HG02840 (cell line): Measurements from ENCODE around the gene PPA1.
"Not testable (repeated sequence)": the region's sequence is repeated elsewhere in the genome, so short reads cannot be mapped to it uniquely, and the experiment has no call there.

ENCODE experiments used
- ATAC-seq: cut with Tn5 transposase; IDR thresholded peaks from one replicate; pipeline ENCODE4 v1.9.1; 2021; ENCODE audit warnings: mild to moderate bottlenecking, moderate library complexity, moderate number of reproducible peaks; ENCODE audit not compliant: unreplicated experiment, low FRiP score

PPA1 gene

DNA sequence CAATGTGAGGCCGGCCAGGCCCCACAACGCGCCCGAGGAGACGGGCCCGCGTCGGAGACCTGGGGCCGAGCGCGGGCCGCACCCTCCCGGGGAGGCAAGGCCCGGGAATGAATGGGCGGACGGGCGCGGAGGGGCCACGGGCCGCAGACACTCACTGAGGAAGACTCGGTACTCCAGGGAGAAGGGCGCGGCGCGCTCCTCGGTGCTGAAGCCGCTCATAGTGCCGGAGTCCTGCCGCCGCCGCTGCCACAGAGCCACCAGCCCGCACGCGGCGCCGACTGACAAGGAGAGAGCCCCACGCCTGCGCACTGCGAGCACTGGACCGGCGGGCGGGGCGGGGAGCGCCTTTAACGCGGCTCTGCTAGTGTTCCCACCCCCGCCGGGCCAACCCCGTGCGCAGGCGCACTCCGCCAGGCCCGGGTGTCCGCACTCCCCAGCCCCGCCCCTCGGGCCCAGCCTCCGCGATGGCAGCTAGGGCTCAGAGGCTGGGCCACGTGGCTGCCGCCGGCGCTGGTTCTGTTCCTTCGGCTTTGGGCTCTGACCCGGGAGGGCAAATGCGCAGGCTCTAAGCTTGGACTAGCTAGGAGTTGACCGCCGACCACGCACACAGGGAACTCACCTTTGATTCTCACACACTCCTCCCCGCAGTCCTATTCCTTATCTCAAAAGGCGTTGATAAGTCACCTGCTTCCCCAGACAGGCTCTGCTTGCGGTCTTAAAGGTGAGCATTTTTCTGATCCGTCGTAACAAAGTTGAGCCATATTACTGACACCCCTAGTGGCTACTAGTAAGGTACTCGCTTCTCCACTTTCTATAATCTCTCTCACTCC is at the start of gene PPA1:
TSS of gene PPA1 (minus strand) at position 321 of the 830 bp plus-strand sequence. CDS start at position 219, 102 bp downstream.
- peak; percentile 80 for ATAC-seq

DNA sequence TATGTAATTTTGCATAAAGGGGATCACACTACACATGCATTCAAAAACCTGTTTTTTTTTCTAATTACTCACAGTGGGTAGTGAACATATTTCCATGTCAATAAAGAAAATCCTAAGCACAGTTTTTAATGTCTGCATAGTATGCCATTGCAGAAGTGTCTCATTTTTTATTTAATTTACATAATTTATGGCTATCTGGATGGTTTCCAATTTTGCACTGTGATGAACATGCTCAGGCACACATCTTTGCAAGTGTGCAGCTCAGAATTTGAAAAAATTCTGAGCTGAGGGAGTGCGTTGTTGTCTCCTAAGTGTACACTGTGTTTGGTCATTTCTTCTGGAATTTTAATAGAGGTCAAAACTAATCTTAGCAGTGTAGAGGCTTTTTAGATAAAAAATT is 48.4 kb upstream of the PPA1 start:
- ATAC-seq: no peak

DNA sequence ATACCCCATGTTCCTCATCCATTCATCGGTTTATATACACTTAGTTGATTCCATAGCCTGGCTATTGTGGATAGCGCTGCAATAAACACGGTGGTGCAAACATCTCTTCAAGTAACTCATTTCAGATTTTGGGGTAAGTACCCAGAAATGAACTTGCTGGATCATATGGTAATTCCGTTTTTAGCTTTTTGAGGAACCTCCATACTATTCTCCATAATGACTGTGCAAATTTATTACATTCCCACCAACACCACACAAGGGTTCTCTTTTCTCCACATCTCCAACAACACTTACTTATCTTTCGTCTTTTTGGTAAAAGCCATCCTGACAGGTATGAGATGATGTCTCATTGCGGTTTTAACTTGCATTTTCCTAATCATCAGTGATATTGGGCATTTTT is 46.9 kb upstream of the PPA1 start:
- no peak for ATAC-seq

DNA sequence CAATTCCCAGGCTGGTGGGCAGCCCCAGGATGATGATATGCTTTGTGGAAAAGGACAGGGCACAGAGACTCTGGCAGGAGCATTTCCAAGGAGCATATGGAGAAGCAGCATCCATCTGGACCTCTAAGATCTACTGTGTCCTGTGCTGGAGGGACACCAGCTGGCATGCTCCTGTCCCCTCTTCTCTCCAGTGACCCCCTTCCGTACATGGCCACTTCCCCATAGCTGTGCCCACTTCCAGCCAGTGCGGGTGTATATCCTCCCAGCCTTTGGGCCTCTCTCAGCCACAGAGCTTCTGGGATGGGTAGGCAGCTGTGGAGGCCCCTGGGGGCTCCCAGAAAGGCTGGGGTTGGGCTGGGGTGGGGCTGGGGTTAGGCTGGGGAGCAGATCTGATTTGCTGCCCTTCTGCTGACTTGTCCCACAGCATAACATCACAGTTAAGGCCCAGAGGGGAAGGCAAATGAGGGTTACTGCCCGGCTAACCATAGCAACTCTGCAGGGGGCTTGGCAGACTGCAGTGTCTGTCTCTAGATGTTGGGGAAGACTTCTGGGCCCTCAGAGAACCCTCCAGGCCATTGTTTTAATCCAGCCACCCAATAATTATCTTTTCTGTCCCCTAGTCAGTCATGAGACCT is 44.3 kb upstream of the PPA1 start:
- ATAC-seq: no peak

DNA sequence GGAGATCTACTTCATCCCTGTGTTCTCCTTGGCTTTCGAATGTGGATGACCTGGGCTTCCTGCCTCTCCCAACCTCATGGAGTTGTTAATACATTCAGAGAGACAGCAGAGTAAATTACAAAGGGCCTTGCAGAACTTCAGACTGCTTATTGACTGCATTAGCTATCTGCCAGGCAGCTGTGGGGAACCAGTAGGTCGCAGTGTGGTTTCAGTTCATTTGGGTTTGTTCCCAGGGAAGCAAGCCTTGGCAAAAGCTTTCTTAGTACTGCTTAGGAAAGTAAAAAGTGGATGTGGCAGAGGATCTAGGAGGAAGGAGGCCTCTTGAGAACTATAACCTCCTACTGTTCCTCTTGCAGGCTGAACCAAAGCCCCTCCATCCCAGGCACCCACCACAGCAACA is 41.4 kb upstream of the PPA1 start:
- ATAC-seq: no peak

DNA sequence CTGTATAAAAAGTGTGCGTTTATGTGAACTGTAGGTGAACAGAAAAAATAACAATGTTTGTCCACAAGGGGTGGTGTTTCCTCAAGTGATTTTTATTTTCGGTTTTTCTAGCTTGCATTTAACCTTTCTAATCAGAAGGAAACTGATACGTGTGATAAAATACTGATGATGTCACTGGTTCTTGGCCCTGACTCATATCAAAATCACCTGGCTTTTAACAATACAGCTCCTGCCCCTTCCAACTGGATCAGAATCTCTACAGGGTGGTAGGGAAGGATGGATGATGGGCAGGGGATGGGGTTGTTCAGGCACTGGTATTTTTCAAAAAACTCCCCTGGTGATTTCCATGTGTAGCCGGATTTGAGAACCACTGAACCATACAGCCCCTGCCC is 39.7 kb upstream of the PPA1 start:
- ATAC-seq: no peak

DNA sequence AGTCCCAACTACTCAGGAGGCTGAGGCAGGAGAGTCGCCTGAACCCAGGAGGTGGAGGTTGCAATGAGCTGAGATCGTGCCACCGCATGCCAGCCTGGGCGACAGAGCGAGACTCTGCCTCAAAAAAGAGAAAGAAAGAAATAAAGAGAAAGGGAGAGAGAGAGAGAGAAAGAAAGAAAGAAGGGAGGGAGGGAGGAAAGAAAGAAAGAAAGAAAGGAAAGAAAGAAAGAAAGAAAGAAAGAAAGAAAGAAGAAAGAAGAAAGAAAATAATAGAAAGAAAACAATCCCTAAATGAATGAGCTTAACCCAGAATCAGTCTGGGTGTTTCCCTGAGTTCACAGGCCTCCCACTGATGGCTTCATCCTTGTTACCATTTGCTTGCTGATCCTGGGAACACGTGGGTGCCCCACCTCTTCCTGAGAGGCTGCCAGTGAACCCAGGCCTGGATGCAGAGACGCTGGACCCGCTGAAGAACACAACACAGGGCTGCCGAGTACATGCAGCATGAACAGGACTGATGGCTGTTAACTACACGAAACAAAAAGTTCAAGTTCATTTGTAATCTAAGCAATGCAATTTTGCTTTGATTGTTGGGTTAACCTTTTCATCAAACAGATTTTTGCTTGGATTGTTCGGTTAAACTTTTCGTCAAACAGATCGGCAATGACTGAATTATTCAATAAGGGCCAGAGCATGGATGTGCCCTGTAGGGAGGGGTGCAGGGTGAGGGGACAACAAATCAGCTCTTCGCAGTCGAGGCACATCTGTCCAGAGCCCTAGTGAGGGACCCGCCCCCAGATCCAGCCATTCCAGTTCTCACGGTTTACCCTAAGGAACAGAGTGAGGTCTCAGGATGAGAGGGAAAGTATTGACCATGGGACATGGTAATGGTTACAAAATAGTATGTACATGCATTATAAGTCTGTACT is 39.0 kb upstream of the PPA1 start:
- ATAC-seq: no peak

DNA sequence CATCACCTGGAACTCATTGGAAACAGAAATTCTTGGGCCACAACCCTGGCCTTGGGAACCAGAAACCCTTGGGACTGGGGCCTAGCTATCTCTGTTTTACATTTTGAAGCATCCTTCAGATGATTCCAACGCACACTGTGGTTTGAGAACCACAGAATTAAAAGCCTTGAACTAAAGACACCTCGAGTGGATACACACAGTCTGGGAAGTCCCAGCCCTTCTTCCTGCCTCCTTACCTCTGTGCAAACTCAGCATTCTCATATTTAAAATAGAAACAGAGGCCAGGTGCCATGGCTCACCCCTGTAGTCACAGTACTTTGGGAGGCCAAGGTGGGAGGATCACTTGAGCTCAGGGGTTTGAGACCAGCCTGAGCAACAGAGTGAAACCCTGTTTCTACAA is 37.7 kb upstream of the PPA1 start:
- ATAC-seq: no peak

DNA sequence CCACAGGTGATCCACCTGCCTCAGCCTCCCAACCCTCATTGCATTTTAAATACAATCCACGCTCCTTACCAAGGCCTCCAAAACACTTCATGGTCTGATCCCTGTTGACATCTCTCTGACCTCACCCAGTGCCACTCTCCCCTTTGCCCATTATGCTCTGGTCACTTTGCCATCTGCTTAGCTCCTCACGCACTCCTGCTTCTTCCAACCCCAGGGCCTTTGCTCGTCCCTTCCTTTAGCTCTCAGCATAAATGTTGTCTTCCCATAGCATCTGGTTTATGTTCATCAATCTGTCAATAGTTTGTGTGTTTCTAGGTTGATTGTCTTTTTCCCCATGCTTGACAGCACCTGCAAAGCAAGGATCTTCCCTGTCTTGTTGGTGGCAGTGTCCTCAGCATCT is 36.5 kb upstream of the PPA1 start:
- ATAC-seq: no peak

DNA sequence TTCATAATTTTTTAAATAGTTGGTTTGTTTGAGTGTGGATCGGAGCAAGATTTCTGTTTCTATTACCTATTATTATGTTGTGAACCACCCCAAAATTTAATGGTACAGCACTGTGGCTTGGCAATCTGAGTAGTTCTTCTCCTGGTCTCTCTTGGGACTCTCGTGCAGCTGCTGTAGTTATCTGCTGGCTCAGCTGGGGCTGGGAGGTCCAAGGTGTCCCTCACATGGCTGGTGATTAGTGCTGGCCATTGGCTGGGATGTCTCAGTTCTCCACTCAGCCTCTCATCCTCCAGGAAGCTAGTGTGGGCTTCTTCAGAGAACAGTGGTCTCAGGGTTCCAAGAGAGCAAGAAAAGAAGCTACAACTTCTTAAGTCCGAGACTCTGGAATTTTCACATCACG is 35.1 kb upstream of the PPA1 start:
- no peak for ATAC-seq

DNA sequence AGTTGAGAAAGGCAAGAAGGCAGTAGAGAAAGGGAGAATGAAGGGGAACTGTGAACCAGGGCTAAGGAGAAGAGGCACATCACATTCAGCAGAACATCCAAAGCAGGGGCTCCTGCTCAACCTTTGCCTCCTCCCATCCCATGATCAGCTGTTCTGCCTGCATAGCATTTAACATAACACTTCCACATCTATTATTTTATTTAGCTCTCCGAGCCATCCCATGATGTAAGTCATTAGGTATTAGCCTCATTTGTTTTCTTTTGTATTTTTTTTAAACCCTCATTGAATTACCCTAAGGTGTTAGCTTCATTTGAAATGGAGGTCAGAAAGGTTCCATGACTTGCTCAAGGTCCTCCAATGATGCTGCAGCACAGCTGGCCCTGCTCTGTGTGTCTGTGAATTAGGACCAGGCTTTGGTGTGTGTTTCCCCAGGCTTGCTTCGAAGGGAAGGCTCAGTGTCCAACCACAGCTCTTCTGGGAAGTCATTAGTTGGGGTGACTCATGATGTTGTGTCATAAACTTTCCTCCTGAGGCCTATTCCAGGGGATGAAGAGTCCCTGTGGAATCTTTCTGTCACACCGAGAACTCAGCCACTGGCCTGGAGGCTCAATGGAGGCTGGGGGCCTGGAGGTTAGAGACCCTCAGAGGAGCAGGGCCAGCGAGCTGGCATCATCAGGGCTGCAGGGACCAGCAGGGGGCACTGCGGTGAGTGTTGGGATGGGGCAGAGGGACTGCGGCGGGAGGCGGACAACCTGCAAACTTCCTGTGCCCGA is 34.1 kb upstream of the PPA1 start:
- ATAC-seq: no peak

DNA sequence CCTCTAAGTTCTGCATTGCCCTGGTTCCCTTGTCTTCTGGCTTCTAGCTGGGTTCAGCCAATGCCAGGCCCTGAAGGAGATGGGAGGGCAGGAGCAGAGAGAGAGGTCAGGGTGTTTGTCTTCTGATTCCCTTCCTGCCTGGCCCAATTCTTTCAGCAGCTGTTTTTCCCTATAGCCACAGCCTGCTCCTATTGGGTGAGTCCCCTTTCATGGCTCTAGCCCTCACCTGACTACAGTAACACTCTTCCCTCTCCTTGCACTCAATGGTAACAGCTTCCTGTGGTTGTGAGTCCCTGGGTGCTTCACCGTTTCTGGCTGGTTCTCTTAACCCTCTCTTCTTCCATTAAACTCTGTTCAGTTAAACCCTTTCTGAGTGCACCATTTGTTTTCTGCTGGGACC is 33.5 kb upstream of the PPA1 start:
- ATAC-seq: no peak

DNA sequence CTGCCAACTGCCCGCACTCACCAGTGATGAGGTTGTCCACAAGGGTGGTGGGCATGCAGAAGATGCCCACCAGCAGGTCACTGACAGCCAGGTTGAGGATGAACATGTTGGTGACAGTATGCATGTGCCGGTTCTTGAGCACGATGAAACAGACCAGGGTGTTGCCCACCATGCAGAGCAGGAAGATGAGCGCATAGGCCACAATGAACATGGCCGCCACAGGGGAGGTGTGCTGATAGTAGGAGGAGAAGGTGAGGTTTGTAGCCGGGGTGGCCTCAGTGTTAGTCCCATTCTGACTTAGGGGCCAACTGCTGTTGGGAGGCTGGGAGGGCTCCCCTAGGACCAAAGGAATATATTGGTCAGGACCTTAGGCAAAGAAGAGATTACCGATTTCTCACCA is 32.8 kb upstream of the PPA1 start:
- no peak for ATAC-seq

DNA sequence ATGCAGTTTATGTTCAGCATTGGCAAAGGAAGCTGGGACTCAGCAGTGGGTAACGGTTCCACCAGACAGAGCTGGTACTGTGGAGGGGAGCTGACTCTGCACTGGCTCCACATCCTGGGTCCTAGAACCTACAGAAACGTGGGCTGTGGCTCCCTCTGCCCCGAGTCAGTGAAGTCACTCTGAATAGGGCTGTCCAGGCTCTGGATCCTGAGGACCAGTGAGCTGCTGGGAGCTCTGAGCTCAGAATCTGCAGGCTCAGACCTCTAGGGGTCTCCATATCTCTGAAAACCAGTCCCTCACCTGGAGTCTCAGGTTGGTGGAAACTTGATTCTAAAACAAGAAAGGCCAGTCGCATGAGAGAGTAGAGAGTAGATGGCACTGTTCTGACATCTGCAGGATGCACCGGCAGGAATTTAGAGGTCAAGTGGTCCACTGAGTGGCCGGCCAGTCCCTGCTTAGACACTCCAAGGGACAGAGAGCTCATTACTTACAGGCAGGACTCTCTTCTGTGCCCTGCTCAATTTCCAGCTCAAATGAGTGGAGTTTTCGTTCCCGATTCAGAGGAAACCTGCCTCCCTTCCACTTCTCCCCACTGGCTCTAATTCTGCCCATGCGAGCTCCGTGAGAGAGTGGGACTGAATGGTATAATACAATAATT is 31.9 kb upstream of the PPA1 start:
- ATAC-seq: no peak

DNA sequence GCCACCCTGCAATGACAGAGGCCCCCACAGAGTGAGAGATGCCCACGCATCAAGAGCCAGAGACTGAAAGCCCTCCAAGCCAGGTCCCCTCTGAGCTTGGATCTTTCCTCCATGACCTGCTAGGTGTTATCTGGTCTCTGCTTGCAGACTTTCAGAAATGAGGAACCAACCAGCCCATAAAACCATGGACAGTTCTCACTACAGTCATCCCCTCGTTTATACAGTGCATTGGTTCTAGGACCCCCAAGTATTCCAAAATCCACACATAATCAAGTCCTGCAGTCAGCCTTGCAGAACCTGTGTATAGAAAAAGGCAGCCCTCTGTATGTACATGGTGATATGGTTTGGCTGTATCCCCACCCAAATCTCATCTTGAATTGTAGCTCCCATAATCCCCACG is 27.5 kb upstream of the PPA1 start:
- no peak for ATAC-seq

DNA sequence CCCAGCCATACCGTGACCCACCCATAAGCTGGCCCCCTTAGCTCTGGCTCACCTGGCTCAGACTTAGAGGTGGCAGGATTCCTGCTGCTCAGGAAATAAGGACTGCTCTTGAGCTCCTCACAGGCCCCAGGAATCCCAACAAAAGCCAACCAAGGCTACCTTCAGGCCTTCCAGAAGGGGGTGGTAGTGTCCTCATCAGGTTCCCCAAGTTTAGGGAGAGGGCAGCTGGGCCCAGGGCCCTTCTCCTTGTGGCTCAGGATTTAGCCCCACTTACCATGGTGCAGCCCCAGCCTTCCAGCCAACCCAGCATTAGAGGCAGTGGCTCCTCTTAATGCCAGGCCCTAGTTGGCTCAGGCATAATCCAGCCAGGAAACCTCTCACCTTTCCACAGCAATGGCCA is 27.0 kb upstream of the PPA1 start:
- ATAC-seq: no peak

DNA sequence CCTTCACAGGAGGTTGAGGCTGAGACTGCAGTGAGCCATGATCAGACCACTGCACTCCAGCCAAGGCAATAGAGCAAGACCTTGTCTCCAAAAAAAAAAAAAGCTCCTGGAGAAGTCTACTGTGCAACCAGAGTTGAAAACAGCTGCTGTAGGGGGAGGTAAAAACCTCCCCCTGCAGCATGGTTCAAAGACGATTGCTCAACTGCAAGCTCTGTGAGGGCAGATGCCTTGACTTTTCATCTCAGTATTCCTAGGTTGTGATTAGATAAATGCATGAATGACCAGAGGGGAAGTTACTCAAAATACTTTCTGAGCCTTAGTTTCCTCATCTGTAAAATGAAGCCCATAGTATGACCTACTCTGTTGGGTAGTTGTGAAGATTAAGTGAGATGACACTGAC is 25.0 kb upstream of the PPA1 start:
- no peak for ATAC-seq

DNA sequence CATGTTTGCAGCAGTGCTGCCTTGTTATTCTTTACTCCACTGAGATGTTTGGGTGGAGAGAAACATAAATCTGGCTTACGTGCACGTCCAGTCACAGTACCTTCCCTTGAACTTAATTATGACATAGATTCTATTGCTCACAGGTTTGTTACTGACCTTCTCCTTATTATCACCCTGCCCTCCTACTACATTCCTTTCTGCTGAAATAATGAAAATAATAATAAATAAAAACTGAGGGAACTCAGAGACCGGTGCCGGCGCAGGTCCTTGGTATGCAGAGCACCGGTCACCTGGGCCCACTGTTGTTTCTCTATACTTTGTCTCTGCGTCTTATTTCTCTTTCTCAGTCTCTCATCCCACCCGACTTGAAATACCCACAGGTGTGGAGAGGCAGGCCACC is 24.6 kb upstream of the PPA1 start:
- not testable (repeated sequence) for ATAC-seq

DNA sequence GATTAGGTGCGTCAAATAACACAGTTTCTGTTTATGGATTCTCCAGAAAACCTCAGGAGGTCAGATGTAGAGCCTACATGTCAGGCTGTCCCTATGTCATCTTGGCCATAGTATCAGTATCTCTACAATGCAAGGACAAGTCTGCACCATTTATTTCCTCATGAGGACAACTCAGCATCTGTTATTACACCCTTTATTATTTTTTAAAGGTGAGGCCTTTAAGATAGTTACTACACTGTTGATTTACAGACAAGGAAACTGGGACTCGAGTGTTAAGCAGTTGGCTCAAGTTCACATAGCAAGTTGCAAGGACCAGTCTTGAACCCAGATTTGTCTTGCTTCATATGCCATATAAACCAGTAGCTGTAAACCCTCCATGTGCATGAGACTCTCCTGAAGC is 23.2 kb upstream of the PPA1 start:
- no peak for ATAC-seq
